ENCODE results near the gene KRT13.

KRT13 gene

GRCh38 chr17:41476866-41477815, 28.3 kb downstream of the KRT13 start:
- in situ Hi-C loops (cut with MboI; ENCODE audit: low sequenced_read_pairs) = no loop called here

DNA sequence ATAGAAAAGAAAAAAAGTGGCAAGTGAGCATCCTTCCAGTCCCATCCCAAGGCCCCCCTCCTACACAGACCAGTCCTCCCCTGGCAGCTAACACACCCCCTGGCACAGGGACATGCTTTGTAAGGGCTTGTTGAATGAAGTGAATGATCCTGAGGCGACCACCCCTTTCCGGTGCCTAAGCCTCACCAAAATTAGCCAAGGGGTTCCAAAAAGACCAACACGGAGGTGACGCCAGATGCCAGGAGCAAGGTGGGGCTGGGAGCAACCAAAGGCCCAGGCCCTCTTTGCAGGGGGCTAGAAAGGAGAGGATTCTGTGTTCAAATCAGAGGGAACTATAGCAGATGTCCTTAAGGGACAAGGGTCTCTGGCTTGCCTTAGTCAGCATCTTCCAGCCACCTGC, 30.0 kb downstream of the KRT13 start:
- in situ Hi-C loops (cut with MboI; ENCODE audit: low sequenced_read_pairs) = no loop called here

DNA sequence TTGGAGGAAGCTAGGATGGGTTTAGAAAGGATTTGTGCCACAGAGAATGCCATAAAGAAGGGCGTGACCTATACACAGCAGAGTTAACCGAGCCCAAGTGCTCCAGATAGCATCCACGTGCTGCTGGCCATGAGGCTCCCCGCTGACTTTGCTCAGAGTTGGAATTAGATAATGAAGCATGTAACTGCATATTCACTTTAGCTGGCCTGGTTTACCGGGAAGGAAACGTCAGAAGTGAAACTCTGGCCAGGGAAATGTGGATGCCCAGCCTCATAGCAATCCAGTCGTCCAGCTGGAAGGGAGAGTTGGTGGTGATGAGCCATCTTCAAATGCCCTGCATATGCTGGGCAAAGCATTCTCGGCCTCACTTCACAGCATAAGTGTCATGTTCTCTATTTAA, 30.5 kb downstream of the KRT13 start:
- in situ Hi-C loops (cut with MboI; ENCODE audit: low sequenced_read_pairs) = no loop called here

GRCh38 chr17:41468346-41468745, 37.1 kb downstream of the KRT13 start:
- in situ Hi-C loops (cut with MboI; ENCODE audit: low sequenced_read_pairs) = no loop called here

GRCh38 chr17:41467561-41467960, 37.9 kb downstream of the KRT13 start:
- in situ Hi-C loops (cut with MboI; ENCODE audit: low sequenced_read_pairs) = no loop called here

DNA sequence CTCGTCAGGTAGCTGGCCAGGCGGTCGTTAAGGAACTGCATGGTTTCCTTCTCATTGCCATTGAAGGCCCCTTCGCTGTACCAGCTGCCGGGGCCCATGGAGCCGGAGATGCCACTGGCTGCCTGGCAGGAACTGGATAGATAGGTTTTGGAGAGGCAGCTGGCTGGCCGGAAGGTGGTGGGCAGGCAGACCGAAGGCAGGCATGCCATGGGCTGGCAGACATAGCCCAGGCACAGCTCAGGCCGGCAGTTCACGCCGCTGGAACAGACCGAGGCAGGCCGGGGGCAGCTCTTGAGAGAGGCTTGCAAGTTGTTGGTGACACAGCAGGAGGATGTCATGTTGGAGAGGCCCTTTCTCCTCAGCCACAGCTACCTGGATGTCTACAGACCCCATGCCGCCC, 38.4 kb downstream of the KRT13 start, which contains the start of gene KRT32:
TSS of gene KRT32 (minus strand) at position 399 of the 400 bp plus-strand sequence. CDS start at position 338, 61 bp downstream.
- in situ Hi-C loops (cut with MboI; ENCODE audit: low sequenced_read_pairs) = no loop called here

DNA sequence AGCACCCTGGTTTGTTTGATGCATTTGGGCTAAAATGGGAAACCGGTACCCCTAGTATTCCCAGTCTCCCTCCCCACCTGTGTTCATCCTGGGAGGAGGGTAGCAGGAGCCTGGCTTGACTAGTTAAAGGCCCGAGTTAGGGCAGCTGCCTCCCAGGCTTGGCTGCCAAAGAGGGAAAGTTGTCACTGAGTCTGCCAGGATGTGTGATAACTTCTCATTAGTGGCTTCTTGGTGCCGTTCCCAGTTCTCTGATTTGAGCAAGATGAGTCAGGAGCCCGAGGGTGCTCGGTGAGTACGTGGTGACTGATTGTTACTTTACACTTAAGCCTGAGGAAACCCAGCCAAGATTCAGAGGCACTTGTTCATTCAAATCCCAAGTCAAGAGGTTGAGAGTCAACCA, 40.7 kb downstream of the KRT13 start:
- in situ Hi-C loops (cut with MboI; ENCODE audit: low sequenced_read_pairs) = no loop called here

- in situ Hi-C loops (cut with MboI; ENCODE audit: low sequenced_read_pairs) = no loop called here
Measured at GRCh38 chr17:41464173-41464572, 41.2 kb downstream of the KRT13 start.

DNA sequence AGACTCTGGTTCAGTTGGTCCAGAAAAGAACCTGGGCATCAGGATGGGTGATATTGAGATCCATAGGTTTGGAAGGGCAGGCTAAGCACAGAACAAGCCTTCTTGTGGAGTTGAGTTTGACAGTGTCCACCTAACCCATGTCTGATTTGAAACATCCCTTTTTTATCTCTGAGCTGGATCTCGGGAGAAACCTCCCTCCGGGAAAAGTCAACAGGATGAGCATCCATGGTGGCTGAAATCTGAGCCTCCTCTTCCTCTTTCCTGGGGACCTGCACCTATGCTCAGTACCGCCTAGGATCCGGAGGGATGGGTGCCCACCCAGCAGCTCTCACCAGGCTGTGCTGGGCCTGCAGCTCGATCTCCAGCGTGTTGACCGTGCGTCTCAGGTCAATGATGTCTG, 41.7 kb downstream of the KRT13 start:
- in situ Hi-C loops (cut with MboI; ENCODE audit: low sequenced_read_pairs) = no loop called here

DNA sequence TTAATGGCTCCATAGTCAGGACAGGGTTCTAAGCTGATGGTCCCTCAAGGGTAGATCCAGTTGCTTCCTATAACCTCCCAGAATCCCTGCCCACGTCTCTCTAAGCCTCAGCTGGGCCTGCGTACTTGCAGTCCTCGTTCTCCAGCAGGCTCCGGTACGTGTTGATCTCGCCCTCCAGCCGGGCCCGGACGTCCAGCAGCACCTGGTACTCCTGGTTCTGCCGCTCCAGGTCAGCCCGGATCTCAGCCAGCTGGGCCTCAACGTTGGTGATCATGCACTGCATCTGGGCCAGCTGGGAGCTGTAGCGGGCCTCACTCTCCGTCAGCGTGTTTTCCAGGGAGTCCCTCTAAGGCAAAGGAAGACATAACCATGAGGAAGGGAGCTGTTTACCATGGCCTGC, 42.7 kb downstream of the KRT13 start:
- in situ Hi-C loops (cut with MboI; ENCODE audit: low sequenced_read_pairs) = no loop called here

DNA sequence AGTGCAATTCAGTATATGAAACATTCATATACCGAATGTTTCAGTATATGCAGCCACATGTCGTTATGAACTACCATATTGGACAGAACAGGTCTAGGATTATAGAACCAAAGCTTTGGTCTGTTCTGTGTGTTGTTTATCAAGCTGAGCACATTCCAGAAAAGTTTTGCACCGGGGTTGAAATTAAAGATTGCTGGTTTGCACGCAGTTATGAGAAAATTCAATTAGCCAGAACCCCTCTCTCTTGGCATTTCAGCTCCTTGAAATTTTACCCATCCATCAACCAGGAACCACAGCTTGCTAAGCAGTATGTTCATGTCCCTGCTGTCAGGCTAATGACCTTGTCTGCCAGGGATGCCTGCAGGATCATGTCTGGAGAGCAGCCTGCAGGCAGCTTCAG, 47.7 kb downstream of the KRT13 start:
- in situ Hi-C loops (cut with MboI; ENCODE audit: low sequenced_read_pairs) = no loop called here

GRCh38 chr17:41456204-41456603, 49.2 kb downstream of the KRT13 start:
- in situ Hi-C loops (cut with MboI; ENCODE audit: low sequenced_read_pairs) = no loop called here

DNA sequence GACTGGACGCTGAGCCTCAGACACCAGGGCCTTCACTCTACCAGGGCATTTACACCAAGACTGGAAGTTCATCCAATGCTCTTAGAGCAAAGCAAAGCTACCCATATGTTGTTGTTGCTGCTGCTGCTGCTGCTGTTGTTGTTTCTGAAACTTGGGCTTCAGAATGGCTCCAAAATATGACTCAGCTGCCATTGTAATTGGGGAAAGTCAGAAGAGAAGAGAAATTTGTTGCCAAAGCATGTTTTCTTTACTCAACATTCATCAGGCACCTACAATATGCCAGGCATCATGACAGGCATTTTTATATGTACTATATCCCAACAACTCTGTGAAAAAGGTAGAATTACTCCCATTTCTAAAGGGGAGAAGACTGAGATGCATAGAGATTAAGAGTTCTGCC, 50.2 kb downstream of the KRT13 start:
- in situ Hi-C loops (cut with MboI; ENCODE audit: low sequenced_read_pairs) = no loop called here

DNA sequence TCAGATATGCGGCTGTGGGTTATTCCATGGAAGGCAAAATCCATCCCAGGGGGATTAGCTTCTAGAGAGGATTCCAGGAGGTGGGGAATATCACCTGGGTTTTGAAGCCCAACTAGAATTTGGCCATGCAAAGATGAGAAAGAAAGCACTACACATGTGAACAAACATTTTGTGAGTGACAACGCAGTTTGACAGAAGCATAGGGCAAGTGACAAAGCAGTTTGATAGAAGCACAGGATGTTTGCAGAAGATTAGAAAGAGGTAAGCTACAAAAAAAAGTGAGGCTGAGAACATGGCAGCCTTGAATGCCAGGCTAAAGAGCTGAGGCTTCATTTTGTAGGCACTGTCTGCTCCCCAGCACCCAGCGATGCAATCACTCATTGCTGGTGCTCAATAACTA, 52.3 kb downstream of the KRT13 start:
- in situ Hi-C loops (cut with MboI; ENCODE audit: low sequenced_read_pairs) = no loop called here

GRCh38 chr17:41452281-41452680, 53.1 kb downstream of the KRT13 start:
- in situ Hi-C loops (cut with MboI; ENCODE audit: low sequenced_read_pairs) = no loop called here

GRCh38 chr17:41451154-41451728, 54.2 kb downstream of the KRT13 start:
- in situ Hi-C loops (cut with MboI; ENCODE audit: low sequenced_read_pairs) = no loop called here

All from hTERT RPE-1 (cell line).